ENCODE results near the gene PRKCE. TPM values are rescaled to one million over a fixed set of nuclear protein-coding genes. Genes with fewer than 3 reads are reported as not detected.

PRKCE gene
- total and polyA plus RNA-seq, 2 donors (not counting 1 experiment from before 2014, with no cell fraction given), result 23.6 to 271 TPM

DNA sequence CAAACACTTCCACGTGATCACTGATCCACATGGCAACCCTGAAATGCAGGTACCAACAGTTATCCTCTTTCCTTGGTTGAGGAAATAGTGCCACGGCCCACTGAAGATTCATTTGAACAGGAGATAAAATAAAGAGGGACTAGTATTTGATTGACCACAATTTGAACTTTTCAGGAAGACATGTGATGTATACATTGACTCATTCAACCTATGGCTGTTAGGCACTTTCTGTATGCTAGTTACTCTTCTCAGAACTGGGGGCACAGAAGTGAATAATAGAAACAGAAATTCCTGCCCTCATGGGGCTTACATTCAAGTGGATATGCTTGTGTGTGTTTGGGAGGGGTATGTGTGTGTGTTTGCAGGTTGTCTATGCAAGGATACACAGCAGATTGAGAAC, 199.6 kb downstream of the PRKCE start:
- no peak overlapping the region for H3K27ac Mint-ChIP-seq
- Histone ChIP-seq H3K27me3 (replicated peaks in 1 of 4; ENCODE audit: control extremely low read depth in 1 of 4, control insufficient read depth in 3 of 4, insufficient read depth in 4 of 4, low read length in 3 of 4) (no peaks in the 10 kb centered on the region), H3K4me1 (ENCODE audit: control insufficient read depth in 2 of 2, insufficient read depth in 2 of 2, low read length in 2 of 2) (peaks cover 12 to 22% of the 10 kb centered on the region in 2 donors), H3K4me3 (ENCODE audit: control extremely low read depth in 1 of 5, extremely low read depth in 1 of 5, insufficient read depth in 1 of 5, low read depth in 2 of 5, low read length in 4 of 5) (no peak overlapping the region), H3K9ac (ENCODE audit: low read length) (no peak overlapping the region), H3K27ac (ENCODE audit: low read length in 2 of 2) (no peak overlapping the region), H3K4me2 (replicated peaks; ENCODE audit: low read depth, low read length, poor library complexity, severe bottlenecking) (no peak overlapping the region), H2AFZ (ENCODE audit: insufficient read depth, low read depth, low read length, poor library complexity, severe bottlenecking) (no peak overlapping the region), H3K36me3 (replicated peaks in 1 of 2; ENCODE audit: control extremely low read depth in 1 of 2, control insufficient read depth in 1 of 2, extremely low read depth in 1 of 2, insufficient read depth in 2 of 2, low read length in 1 of 2) (peaks cover 0 to 13% of the 10 kb centered on the region in 2 experiments), H3K79me2 (ENCODE audit: control insufficient read depth, insufficient read depth, low read length) (peaks cover 77% of the 10 kb centered on the region), H4K20me1 (ENCODE audit: control insufficient read depth, insufficient read depth, low read length, poor library complexity, severe bottlenecking) (peaks cover 64% of the 10 kb centered on the region), H3K9me3 (ENCODE audit: control extremely low read depth in 1 of 3, control insufficient read depth in 2 of 3, insufficient read depth in 1 of 3, low read length in 2 of 3) (peaks cover 0 to 1% (median 0%) of the 10 kb centered on the region in 3 donors)
- intact Hi-C loops (cut with micrococcal nuclease), result no loop called here
- no peaks in the 10 kb centered on the region for H3K9me3 Mint-ChIP-seq (ENCODE audit: insufficient read depth)
- WGBS (ENCODE audit: insufficient coverage), result 100% methylated on average over 1 of the region's 2 CpGs
- peaks cover 41% of the 10 kb centered on the region for H3K4me1 Mint-ChIP-seq
- no peak for ATAC-seq (ENCODE audit: low read depth)
- no peak for DNase-seq
- no peaks in the 10 kb centered on the region for H3K27me3 Mint-ChIP-seq
- no peak overlapping the region for H3K4me3 Mint-ChIP-seq
- POLR2A ChIA-PET, result no interaction called here
- CTCF ChIA-PET, result interaction anchor here (1.4 kb wide), 1 partner anchor 15 kb away, joined by 4 read pairs; no protein-coding TSS in a partner anchor
- TF ChIP-seq CTCF (IDR thresholded peaks at IDR 0.05) (no peak), EZH2 (IDR thresholded peaks at IDR 0.05; ENCODE audit: borderline replicate concordance, insufficient read depth, low read depth, low read length, poor library complexity, severe bottlenecking) (no peak)

DNA sequence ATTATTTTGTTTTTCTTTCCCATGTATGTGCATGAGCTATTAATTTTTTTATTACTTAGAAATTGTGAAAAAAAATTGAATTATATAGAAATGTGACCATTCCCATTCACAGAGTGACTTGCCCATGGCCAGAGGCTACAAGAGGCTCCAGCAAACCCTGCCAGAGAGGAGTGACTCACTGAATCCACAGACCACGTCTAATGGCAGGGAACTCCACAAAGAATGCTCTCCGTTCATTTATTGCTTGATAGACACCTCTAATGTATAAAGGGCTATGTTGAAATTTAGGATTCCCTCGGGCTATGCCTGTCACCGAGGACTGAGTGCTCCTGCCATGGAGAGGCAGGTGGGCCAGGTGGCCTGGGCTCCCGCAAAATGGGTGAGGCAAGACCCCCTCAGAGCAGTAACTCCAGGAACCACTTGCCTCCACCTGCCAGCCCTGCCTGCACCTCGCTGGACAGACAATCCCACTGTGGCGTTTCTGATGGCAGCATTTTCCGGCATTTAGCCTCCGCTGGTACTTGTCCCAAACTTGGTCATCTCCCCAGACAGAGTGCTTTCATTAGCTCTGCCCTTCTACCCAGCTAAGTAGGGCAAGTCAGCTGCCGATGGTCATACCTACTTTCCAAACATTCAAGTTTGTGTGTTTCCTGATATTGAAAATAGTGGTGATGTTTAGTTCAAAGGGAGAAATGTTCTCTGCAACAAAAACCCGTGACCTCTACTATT, 200.3 kb downstream of the PRKCE start:
- H3K27ac ChIP-seq (ENCODE audit: low read length in 2 of 2), result no peak overlapping the region
- intact Hi-C loops (cut with micrococcal nuclease), result no loop called here
- no peak overlapping the region for H3K4me2 ChIP-seq (replicated peaks; ENCODE audit: low read depth, low read length, poor library complexity, severe bottlenecking)
- no peak for DNase-seq
- peaks cover 58% of the 10 kb centered on the region for H4K20me1 ChIP-seq (ENCODE audit: control insufficient read depth, insufficient read depth, low read length, poor library complexity, severe bottlenecking)
- H2AFZ ChIP-seq (ENCODE audit: insufficient read depth, low read depth, low read length, poor library complexity, severe bottlenecking), result no peak overlapping the region
- ChIA-PET CTCF (interaction anchor here (1.0 to 1.4 kb wide), 2 partner anchors 16 to 72 kb away, joined by 3 to 4 read pairs; no protein-coding TSS in a partner anchor), POLR2A (interaction anchor here (0.8 kb wide), 1 partner anchor 62 kb away, joined by 3 read pairs; no protein-coding TSS in a partner anchor)
- no peaks in the 10 kb centered on the region for H3K27me3 ChIP-seq (replicated peaks in 1 of 4; ENCODE audit: control extremely low read depth in 1 of 4, control insufficient read depth in 3 of 4, insufficient read depth in 4 of 4, low read length in 3 of 4)
- H3K9ac ChIP-seq (ENCODE audit: low read length), result no peak overlapping the region
- Mint-ChIP-seq H3K4me1 (peaks cover 43% of the 10 kb centered on the region), H3K9me3 (ENCODE audit: insufficient read depth) (no peaks in the 10 kb centered on the region), H3K4me3 (no peak overlapping the region), H3K27me3 (no peaks in the 10 kb centered on the region), H3K27ac (no peak overlapping the region)
- H3K9me3 ChIP-seq (ENCODE audit: control extremely low read depth in 1 of 3, control insufficient read depth in 2 of 3, insufficient read depth in 1 of 3, low read length in 2 of 3), result peaks cover 0 to 4% (median 0%) of the 10 kb centered on the region in 3 donors
- peaks cover 0 to 7% of the 10 kb centered on the region in 2 experiments for H3K36me3 ChIP-seq (replicated peaks in 1 of 2; ENCODE audit: control extremely low read depth in 1 of 2, control insufficient read depth in 1 of 2, extremely low read depth in 1 of 2, insufficient read depth in 2 of 2, low read length in 1 of 2)
- H3K4me3 ChIP-seq (ENCODE audit: control extremely low read depth in 1 of 5, extremely low read depth in 1 of 5, insufficient read depth in 1 of 5, low read depth in 2 of 5, low read length in 4 of 5), result no peak overlapping the region
- peaks cover 79% of the 10 kb centered on the region for H3K79me2 ChIP-seq (ENCODE audit: control insufficient read depth, insufficient read depth, low read length)
- ATAC-seq (ENCODE audit: low read depth), result no peak
- TF ChIP-seq CTCF (IDR thresholded peaks at IDR 0.05) (no peak), EZH2 (IDR thresholded peaks at IDR 0.05; ENCODE audit: borderline replicate concordance, insufficient read depth, low read depth, low read length, poor library complexity, severe bottlenecking) (no peak)
- whole genome bisulfite sequencing (ENCODE audit: insufficient coverage), result 86% methylated on average over 8 of the region's 11 CpGs
- H3K4me1 ChIP-seq (ENCODE audit: control insufficient read depth in 2 of 2, insufficient read depth in 2 of 2, low read length in 2 of 2), result peaks cover 17 to 22% of the 10 kb centered on the region in 2 donors
